ENCODE measurements around the gene FADS1. TPM values are rescaled to one million over a fixed set of nuclear protein-coding genes. Genes with fewer than 3 reads are reported as not detected.

The FADS1 gene
- total and polyA plus RNA-seq, 2 of the 13 experiments (the other 11 are each of a cell fraction or from before 2014, with no cell fraction given) = 91.8 to 108 TPM

DNA sequence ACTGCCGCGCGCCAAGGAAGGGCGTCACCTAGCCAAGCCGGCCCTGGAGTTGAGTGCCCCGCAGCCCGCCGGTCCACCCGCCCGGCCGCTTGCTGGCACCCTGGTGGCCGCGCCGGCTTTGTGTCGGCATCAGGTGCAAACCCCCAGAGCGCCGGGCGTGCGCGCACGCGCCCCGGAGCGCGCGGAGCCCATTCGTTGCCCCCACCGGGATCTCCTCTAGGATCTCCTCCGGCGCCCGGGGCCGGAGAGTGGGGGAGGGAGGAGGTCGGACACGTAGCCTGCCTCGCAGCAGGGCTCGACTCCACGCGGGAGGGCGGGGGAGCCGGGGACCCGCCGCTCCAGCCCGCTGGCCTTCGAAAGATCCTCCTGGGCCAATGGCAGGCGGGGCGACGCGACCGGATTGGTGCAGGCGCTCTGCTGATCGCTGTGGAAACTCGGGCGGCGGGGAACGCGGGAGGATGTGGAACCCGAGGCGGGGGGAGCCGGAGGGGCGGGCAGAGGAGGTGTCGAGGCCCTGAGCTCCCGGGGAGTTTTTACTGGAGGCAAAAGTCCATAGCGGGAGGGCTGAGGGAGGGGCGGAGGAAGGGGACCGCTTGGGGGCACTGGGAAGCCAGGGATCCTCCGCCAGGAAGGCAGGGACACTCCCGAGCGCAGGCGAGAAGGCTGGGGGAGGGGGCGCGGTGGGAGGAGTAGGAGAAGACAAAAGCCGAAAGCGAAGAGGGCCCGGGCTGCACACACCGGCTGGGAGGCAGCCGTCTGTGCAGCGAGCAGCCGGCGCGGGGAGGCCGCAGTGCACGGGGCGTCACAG, 11.0 kb upstream of the FADS1 start, which contains the start of gene FADS2 (continued):
- no peak for TF ChIP-seq ZMAT3 (CRISPR knock-in tag; conservative IDR thresholded peaks at IDR 0.05)
- TF ChIP-seq, protein P1, sequence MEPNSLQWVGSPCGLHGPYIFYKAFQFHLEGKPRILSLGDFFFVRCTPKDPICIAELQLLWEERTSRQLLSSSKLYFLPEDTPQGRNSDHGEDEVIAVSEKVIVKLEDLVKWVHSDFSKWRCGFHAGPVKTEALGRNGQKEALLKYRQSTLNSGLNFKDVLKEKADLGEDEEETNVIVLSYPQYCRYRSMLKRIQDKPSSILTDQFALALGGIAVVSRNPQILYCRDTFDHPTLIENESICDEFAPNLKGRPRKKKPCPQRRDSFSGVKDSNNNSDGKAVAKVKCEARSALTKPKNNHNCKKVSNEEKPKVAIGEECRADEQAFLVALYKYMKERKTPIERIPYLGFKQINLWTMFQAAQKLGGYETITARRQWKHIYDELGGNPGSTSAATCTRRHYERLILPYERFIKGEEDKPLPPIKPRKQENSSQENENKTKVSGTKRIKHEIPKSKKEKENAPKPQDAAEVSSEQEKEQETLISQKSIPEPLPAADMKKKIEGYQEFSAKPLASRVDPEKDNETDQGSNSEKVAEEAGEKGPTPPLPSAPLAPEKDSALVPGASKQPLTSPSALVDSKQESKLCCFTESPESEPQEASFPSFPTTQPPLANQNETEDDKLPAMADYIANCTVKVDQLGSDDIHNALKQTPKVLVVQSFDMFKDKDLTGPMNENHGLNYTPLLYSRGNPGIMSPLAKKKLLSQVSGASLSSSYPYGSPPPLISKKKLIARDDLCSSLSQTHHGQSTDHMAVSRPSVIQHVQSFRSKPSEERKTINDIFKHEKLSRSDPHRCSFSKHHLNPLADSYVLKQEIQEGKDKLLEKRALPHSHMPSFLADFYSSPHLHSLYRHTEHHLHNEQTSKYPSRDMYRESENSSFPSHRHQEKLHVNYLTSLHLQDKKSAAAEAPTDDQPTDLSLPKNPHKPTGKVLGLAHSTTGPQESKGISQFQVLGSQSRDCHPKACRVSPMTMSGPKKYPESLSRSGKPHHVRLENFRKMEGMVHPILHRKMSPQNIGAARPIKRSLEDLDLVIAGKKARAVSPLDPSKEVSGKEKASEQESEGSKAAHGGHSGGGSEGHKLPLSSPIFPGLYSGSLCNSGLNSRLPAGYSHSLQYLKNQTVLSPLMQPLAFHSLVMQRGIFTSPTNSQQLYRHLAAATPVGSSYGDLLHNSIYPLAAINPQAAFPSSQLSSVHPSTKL (CRISPR knock-in tag; IDR thresholded peaks at IDR 0.05) = no peak
- TF ChIP-seq ISX (CRISPR knock-in tag; conservative IDR thresholded peaks at IDR 0.05) = no peak
- TF ChIP-seq ZBTB46 (CRISPR knock-in tag; IDR thresholded peaks at IDR 0.05; ENCODE audit: borderline replicate concordance) = 0 out of 2 replicates have a peak, but pooled peaks have one; percentile 36
- TF ChIP-seq KLF13 (CRISPR knock-in tag; IDR thresholded peaks at IDR 0.05) = 0 out of 2 replicates have a peak, but pooled peaks have one; percentile 23
- TF ChIP-seq HNRNPK (IDR thresholded peaks at IDR 0.05; ENCODE audit: low read depth, low read length, poor library complexity, severe bottlenecking) = peak; percentile 24
- 0 out of 2 replicates have a peak, but pooled peaks have one; percentile 14 for TF ChIP-seq ZNF331 (CRISPR knock-in tag; IDR thresholded peaks at IDR 0.05)
- TF ChIP-seq HINFP (CRISPR knock-in tag; IDR thresholded peaks at IDR 0.05; ENCODE audit: low read depth) = peak; percentile 41; the same call in 1 of the 2 replicates
- TF ChIP-seq, protein P2, sequence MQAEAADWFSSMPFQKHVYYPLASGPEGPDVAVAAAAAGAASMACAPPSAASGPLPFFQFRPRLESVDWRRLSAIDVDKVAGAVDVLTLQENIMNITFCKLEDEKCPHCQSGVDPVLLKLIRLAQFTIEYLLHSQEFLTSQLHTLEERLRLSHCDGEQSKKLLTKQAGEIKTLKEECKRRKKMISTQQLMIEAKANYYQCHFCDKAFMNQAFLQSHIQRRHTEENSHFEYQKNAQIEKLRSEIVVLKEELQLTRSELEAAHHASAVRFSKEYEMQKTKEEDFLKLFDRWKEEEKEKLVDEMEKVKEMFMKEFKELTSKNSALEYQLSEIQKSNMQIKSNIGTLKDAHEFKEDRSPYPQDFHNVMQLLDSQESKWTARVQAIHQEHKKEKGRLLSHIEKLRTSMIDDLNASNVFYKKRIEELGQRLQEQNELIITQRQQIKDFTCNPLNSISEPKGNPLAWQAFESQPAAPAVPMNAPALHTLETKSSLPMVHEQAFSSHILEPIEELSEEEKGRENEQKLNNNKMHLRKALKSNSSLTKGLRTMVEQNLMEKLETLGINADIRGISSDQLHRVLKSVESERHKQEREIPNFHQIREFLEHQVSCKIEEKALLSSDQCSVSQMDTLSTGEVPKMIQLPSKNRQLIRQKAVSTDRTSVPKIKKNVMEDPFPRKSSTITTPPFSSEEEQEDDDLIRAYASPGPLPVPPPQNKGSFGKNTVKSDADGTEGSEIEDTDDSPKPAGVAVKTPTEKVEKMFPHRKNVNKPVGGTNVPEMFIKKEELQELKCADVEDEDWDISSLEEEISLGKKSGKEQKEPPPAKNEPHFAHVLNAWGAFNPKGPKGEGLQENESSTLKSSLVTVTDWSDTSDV (CRISPR knock-in tag; IDR thresholded peaks at IDR 0.05) = peak; percentile 77; the same call in 1 of the 2 replicates
- TF ChIP-seq ZNF746 (CRISPR knock-in tag; IDR thresholded peaks at IDR 0.05) = peak; percentile 95
- TF ChIP-seq, protein P3, sequence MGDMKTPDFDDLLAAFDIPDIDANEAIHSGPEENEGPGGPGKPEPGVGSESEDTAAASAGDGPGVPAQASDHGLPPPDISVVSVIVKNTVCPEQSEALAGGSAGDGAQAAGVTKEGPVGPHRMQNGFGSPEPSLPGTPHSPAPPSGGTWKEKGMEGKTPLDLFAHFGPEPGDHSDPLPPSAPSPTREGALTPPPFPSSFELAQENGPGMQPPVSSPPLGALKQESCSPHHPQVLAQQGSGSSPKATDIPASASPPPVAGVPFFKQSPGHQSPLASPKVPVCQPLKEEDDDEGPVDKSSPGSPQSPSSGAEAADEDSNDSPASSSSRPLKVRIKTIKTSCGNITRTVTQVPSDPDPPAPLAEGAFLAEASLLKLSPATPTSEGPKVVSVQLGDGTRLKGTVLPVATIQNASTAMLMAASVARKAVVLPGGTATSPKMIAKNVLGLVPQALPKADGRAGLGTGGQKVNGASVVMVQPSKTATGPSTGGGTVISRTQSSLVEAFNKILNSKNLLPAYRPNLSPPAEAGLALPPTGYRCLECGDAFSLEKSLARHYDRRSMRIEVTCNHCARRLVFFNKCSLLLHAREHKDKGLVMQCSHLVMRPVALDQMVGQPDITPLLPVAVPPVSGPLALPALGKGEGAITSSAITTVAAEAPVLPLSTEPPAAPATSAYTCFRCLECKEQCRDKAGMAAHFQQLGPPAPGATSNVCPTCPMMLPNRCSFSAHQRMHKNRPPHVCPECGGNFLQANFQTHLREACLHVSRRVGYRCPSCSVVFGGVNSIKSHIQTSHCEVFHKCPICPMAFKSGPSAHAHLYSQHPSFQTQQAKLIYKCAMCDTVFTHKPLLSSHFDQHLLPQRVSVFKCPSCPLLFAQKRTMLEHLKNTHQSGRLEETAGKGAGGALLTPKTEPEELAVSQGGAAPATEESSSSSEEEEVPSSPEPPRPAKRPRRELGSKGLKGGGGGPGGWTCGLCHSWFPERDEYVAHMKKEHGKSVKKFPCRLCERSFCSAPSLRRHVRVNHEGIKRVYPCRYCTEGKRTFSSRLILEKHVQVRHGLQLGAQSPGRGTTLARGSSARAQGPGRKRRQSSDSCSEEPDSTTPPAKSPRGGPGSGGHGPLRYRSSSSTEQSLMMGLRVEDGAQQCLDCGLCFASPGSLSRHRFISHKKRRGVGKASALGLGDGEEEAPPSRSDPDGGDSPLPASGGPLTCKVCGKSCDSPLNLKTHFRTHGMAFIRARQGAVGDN (CRISPR knock-in tag; IDR thresholded peaks at IDR 0.05) = peak; percentile 84

Data from HepG2 (cell line).